Epithelial cell of esophagus (primary cell): ENCODE results near the gene C9orf72.

Experiments used
- DNase-seq: peaks from one replicate; pipeline ENCODE4 v3.0.0; 2010; ENCODE audit warnings: low read depth
- H3K4me3 ChIP-seq: 2 replicates; pipeline ENCODE4 v1.5.1; 2011; ENCODE audit warnings: mild to moderate bottlenecking, low read length, control low read depth
- CTCF ChIP-seq: IDR thresholded peaks from 2 replicates; pipeline ENCODE4 v1.5.1; 2011; ENCODE audit warnings: low read depth, mild to moderate bottlenecking, low read length, control low read depth, inconsistent platforms; ENCODE audit not compliant: insufficient read depth; ENCODE audit errors: missing control alignments

C9orf72 gene

GRCh38 chr9:27529316-27530278 is 43.7 kb downstream of the C9orf72 start, which contains the start of gene MOB3B:
Gene MOB3B (minus strand): TSS chr9:27529814. CDS start chr9:27455550, 74,264 bp downstream.
- H3K4me3 ChIP-seq, result peak within 1 kb of the TSS; percentile 73
- peak; percentile 65 for TF ChIP-seq CTCF
- DNase-seq, result peak; percentile 80

GRCh38 chr9:27528886-27529315 is 44.4 kb downstream of the C9orf72 start:
- TF ChIP-seq CTCF, result peak; percentile 16
- DNase-seq, result peak; percentile 86
- peak overlapping the region; percentile 73 for H3K4me3 ChIP-seq

GRCh38 chr9:27528076-27528885 is 45.0 kb downstream of the C9orf72 start:
- DNase-seq, result peak; percentile 91
- peak overlapping the region; percentile 73 for H3K4me3 ChIP-seq
- no peak for TF ChIP-seq CTCF

- no peak for DNase-seq
- TF ChIP-seq CTCF, result no peak
- peak overlapping the region; percentile 73 for H3K4me3 ChIP-seq
These were observed 45.6 kb downstream of the C9orf72 start for GRCh38 chr9:27527702-27528075.

- peak; percentile 62 for DNase-seq
- TF ChIP-seq CTCF, result no peak
- H3K4me3 ChIP-seq, result no peak within 1 kb of the TSS
These were observed 49.0 kb downstream of the C9orf72 start, which contains the start of gene IFNK for GRCh38 chr9:27524236-27524635. Gene IFNK (plus strand): TSS chr9:27524290. CDS start chr9:27524337, 47 bp downstream.

GRCh38 chr9:27523141-27523540 is 50.1 kb downstream of the C9orf72 start:
- no peak for DNase-seq
- no peak overlapping the region for H3K4me3 ChIP-seq
- TF ChIP-seq CTCF, result no peak
